K562 (cell line): ENCODE results near the gene FXYD3. TPM values are rescaled to one million over a fixed set of nuclear protein-coding genes. Genes with fewer than 3 reads are reported as not detected.

Experiments used
- ATAC-seq: fragments of 200-7000 bp; cut with Tn5 transposase; 3 replicates; pipeline ENCODE4 v1.9.1; 2020; ENCODE audit warnings: moderate library complexity
- BruUV-seq: library from RNA; stranded (reverse); fragments of 400-500 nt; replicated peaks from 2 replicates; lab custom pipeline; 2021; lab: Mats Ljungman, UMichigan
- CTCF ChIA-PET: fragments of 300-600 bp; formaldehyde crosslinking; extraction: SDS; loops from one replicate; lab custom pipeline; 2021; ENCODE audit warnings: low intra/inter-chr PET ratio; lab: Yijun Ruan, JAX
- POLR2A ChIA-PET: fragments of 300-600, 350-650 bp; sonication (Branson Sonifier 250); formaldehyde crosslinking; extraction: SDS; loops from one replicate; lab custom pipeline; 2021; ENCODE audit warnings: antibody characterized with exemption, inconsistent platforms; lab: Yijun Ruan, JAX
- DNase-seq, 4 experiments: peaks; one replicate each; pipeline versions ENCODE4 v3.0.0 to v3.0.0-alpha.2; 2011 to 2018; ENCODE audit warnings: low spot score in 3 of 4, mixed read lengths in 3 of 4; ENCODE audit errors: extremely low read depth in 1 of 4
- FAIRE-seq: peaks from 2 replicates; lab custom pipeline; 2011; peaks lifted over from hg19 to GRCh38; lab: Jason Lieb, UNC
- H2AFZ ChIP-seq: 2 replicates; pipeline ENCODE4 v1.6.0; 2011; ENCODE audit warnings: low read depth, low read length, control low read depth, inconsistent platforms
- H3K27ac ChIP-seq: fragments of 200-600 bp; 3 replicates; pipeline ENCODE4 v1.8.0; 2011; ENCODE audit warnings: low read depth, mild to moderate bottlenecking, control low read depth, inconsistent platforms, low read length, moderate library complexity, mixed read lengths; ENCODE audit errors: extremely low read depth
- H3K27me3 ChIP-seq, 2 experiments: fragments of 300-600 bp in 1 of 2; 2 replicates in 1 of 2; 3 replicates in 1 of 2; pipeline versions ENCODE4 v1.6.0 to v1.8.0; 2011; ENCODE audit warnings: inconsistent platforms in 2 of 2, low read length in 2 of 2, mild to moderate bottlenecking in 1 of 2, mixed read lengths in 1 of 2, moderate library complexity in 1 of 2; ENCODE audit not compliant: control insufficient read depth in 2 of 2, insufficient read depth in 2 of 2
- H3K36me3 ChIP-seq: fragments of 300-600 bp; 3 replicates; pipeline ENCODE4 v1.8.0; 2011; ENCODE audit warnings: mild to moderate bottlenecking, low read length, inconsistent platforms; ENCODE audit not compliant: control insufficient read depth, insufficient read depth
- H3K4me1 ChIP-seq, 2 experiments: fragments of 200-600 bp in 1 of 2; replicated peaks in 1 of 2; 2 replicates in 1 of 2; 3 replicates in 1 of 2; pipeline versions ENCODE4 v1.5.1 to v1.8.0; 2011; ENCODE audit warnings: inconsistent platforms in 2 of 2, low read length in 2 of 2, mild to moderate bottlenecking in 1 of 2, mixed read lengths in 1 of 2, moderate library complexity in 1 of 2; ENCODE audit not compliant: control insufficient read depth in 2 of 2, insufficient read depth in 2 of 2
- H3K4me2 ChIP-seq: 2 replicates; pipeline ENCODE4 v1.6.1; 2011; ENCODE audit warnings: low read length, control low read depth, inconsistent platforms, mixed read lengths; ENCODE audit not compliant: insufficient read depth
- H3K4me3 ChIP-seq: fragments of 200-600 bp; sonication (generic), shearing (Covaris generic); 2 replicates; pipeline ENCODE4 v1.5.1; 2016; ENCODE audit warnings: control low read depth, inconsistent platforms
- H3K79me2 ChIP-seq: fragments of 200-600 bp; 3 replicates; pipeline ENCODE4 v1.8.0; 2011; ENCODE audit warnings: low read length, inconsistent platforms; ENCODE audit not compliant: control insufficient read depth, insufficient read depth
- H3K9ac ChIP-seq, 2 experiments: 2 replicates each; pipeline versions ENCODE4 v1.6.0 to v1.6.1; 2011; ENCODE audit warnings: low read depth in 2 of 2, low read length in 2 of 2, control low read depth in 1 of 2, inconsistent platforms in 1 of 2, mild to moderate bottlenecking in 1 of 2, mixed read lengths in 1 of 2; ENCODE audit not compliant: insufficient read depth in 1 of 2
- H3K9me1 ChIP-seq: one replicate; pipeline ENCODE4 v1.6.0; 2011; ENCODE audit warnings: inconsistent platforms, mild to moderate bottlenecking, low read length, moderate library complexity; ENCODE audit not compliant: control insufficient read depth, insufficient read depth
- H3K9me3 ChIP-seq: replicated peaks from 2 replicates; pipeline ENCODE4 v1.5.1; 2011; ENCODE audit warnings: low read depth, low read length, inconsistent platforms; ENCODE audit not compliant: control insufficient read depth, insufficient read depth
- H4K20me1 ChIP-seq: replicated peaks from 2 replicates; pipeline ENCODE4 v1.6.1; 2011; ENCODE audit warnings: low read length, inconsistent platforms, mixed read lengths; ENCODE audit not compliant: control insufficient read depth, insufficient read depth
- C11orf30 ChIP-seq: fragments of 450-650 bp; IDR thresholded peaks from 2 replicates; pipeline ENCODE4 v1.6.1; 2016; ENCODE audit warnings: low read depth, mild to moderate bottlenecking
- CHD4 ChIP-seq: fragments of 200-600 bp; sonication (generic); IDR thresholded peaks from 3 replicates; pipeline ENCODE4 v1.6.1; 2012; ENCODE audit warnings: low read depth, mild to moderate bottlenecking, mixed read lengths, low read length, inconsistent platforms; ENCODE audit not compliant: insufficient read depth, insufficient replicate concordance, poor library complexity, severe bottlenecking
- E2F8 ChIP-seq: fragments of 450-650 bp; IDR thresholded peaks from 2 replicates; pipeline ENCODE4 v1.7.1; 2018; ENCODE audit warnings: mild to moderate bottlenecking, low read depth; ENCODE audit not compliant: partially characterized antibody
- HES1 ChIP-seq: fragments of 450-650 bp; IDR thresholded peaks from 2 replicates; pipeline ENCODE4 v1.6.1; 2016; ENCODE audit warnings: low read depth, mild to moderate bottlenecking, moderate library complexity
- HMBOX1 ChIP-seq: sonication (generic); IDR thresholded peaks from 2 replicates; pipeline ENCODE4 v1.6.1; 2016
- KDM1A ChIP-seq, 2 experiments: fragments of 450-650 bp; IDR thresholded peaks; 2 replicates each; pipeline ENCODE4 v1.6.1; 2016; ENCODE audit warnings: mild to moderate bottlenecking in 2 of 2
- KLF1 ChIP-seq: fragments of 450-650 bp; IDR thresholded peaks from 2 replicates; pipeline ENCODE4 v1.6.1; 2016; ENCODE audit warnings: missing genetic modification characterization, missing compliant biosample characterization
- MAFF ChIP-seq: IDR thresholded peaks from 2 replicates; pipeline ENCODE4 v1.6.1; 2012; ENCODE audit warnings: low read length, improper control_type of control experiment
- MAFG ChIP-seq: fragments of 450-650 bp; conservative IDR thresholded peaks from 2 replicates; pipeline ENCODE4 v1.6.1; 2016; ENCODE audit warnings: missing genetic modification characterization, missing compliant biosample characterization
- MTA3 ChIP-seq: fragments of 450-650 bp; formaldehyde crosslinking; IDR thresholded peaks from 2 replicates; pipeline ENCODE4 v1.6.1; 2017; ENCODE audit warnings: mild to moderate bottlenecking, borderline replicate concordance
- PHB2 ChIP-seq: fragments of 450-650 bp; IDR thresholded peaks from 2 replicates; pipeline ENCODE4 v1.6.1; 2017; ENCODE audit warnings: low read depth
- RBM25 ChIP-seq: fragments of 200-400 bp; formaldehyde crosslinking; IDR thresholded peaks from 2 replicates; pipeline ENCODE4 v1.6.1; 2018; ENCODE audit warnings: low read length, low read depth, moderate library complexity; ENCODE audit not compliant: severe bottlenecking
- ZBTB8A ChIP-seq: fragments of 450-650 bp; IDR thresholded peaks from 2 replicates; pipeline ENCODE4 v1.6.1; 2018; ENCODE audit warnings: mild to moderate bottlenecking, moderate library complexity; ENCODE audit not compliant: partially characterized antibody
- WGBS: fragments of 100-300 bp; shearing (Covaris generic); methylation state at CpG from one replicate; pipeline ENCODE4 v1.1.6; 2016; ENCODE audit warnings: low coverage, mixed read lengths; ENCODE audit not compliant: insufficient coverage; ENCODE audit errors: missing lambda C conversion rate; 5-methylcytosine and 5-hydroxymethylcytosine counted together
- in situ Hi-C: fragments of 300-500 bp; cut with MboI; formaldehyde crosslinking; loops from 4 replicates; pipeline ENCODE4 v1.15.0; 2018; ENCODE audit warnings: inconsistent platforms, mixed read lengths
- intact Hi-C: fragments of 100-400 bp; cut with micrococcal nuclease; formaldehyde crosslinking; loops from 2 replicates; pipeline ENCODE4 v1.14.2; 2022
- polyA plus RNA-seq, 8 experiments: library from polyadenylated mRNA; depleted of rRNA in 4 of 8; stranded (reverse) in 5 of 8; unstranded in 3 of 8; fragments of >200 nt; fragmentation: Nextera tagmentation in 2 of 8; fragmentation: Illumina TruSeq in 1 of 8; extraction: Ambion mirVana in 2 of 8; extraction: Trizol in 1 of 8; gene quantifications; 2 replicates each; pipeline versions ENCODE4 v1.2.1 to v1.2.3, GENCODE V29; 2011 to 2014; ENCODE audit warnings: inconsistent platforms in 1 of 8, missing spikeins in 1 of 8
- total RNA-seq, 7 experiments: library from RNA; depleted of rRNA in 6 of 7; stranded (reverse); fragments of >200 nt in 6 of 7; fragmentation: Illumina TruSeq in 2 of 7; extraction: Trizol in 2 of 7; gene quantifications; 2 replicates each; pipeline versions ENCODE4 v1.2.1 to v1.2.3, GENCODE V29; 2011 to 2021; ENCODE audit warnings: low replicate concordance in 1 of 7

Gene FXYD3
- total and polyA plus RNA-seq, 9 of the 15 experiments (the other 6 are each of a cell fraction or from before 2014, with no cell fraction given): 0.24 TPM; not detected in 8

- H3K79me2 ChIP-seq: peaks cover 45% of the 10 kb centered on the region
- peak overlapping the region; percentile 27; the same call in 2 of the 3 replicates for H3K27ac ChIP-seq
- WGBS: 71% methylated on average over 6 of the region's 6 CpGs
- H3K4me3 ChIP-seq: no peak overlapping the region
- DNase-seq (no peak), ATAC-seq (no peak), FAIRE-seq (no peak)
- no peak overlapping the region for H2AFZ ChIP-seq
- H3K36me3 ChIP-seq: peaks cover 100% of the 10 kb centered on the region
- H3K9me3 ChIP-seq: no peaks in the 10 kb centered on the region
- H3K27me3 ChIP-seq: no peaks in the 10 kb centered on the region; a peak in 1 of 5 replicates
- ChIA-PET CTCF (no interaction called here), POLR2A (interaction anchor here (0.7 to 1.4 kb wide), 8 partner anchors 9 to 370 kb away, joined by 3 to 5 read pairs (median 3); partner anchors contain the start of gene FXYD5)
- H4K20me1 ChIP-seq: no peaks in the 10 kb centered on the region
- H3K4me1 ChIP-seq: peaks cover 46 to 62% of the 10 kb centered on the region in 2 experiments
- in situ Hi-C loops: no loop called here
- no TSS peak for BruUV-seq
- peak overlapping the region; percentile 1; the same call in 1 of the 2 replicates for H3K4me2 ChIP-seq
- H3K9ac ChIP-seq: peak overlapping the region in 1 of 2 experiments; percentile 74; a peak in 1 of 4 replicates
- H3K9me1 ChIP-seq: no peaks in the 10 kb centered on the region
- intact Hi-C loops: no loop called here
- TF ChIP-seq RBM25 (peak; percentile 80), MAFG (tag) (peak; percentile 44; the same call in 1 of the 2 replicates), HES1 (no peak), KLF1 (tag) (no peak), MTA3 (no peak), HMBOX1 (no peak), E2F8 (no peak), CHD4 (no peak), PHB2 (no peak), ZBTB8A (no peak), KDM1A (IDR thresholded peaks at IDR 0.05) (peak in 1 of 2 experiments; percentile 45; a peak in 1 of 4 replicates), MAFF (peak; percentile 27; the same call in 1 of the 2 replicates), C11orf30 (peak; percentile 66)
Measured at GRCh38 chr19:35162471-35163326, 47.1 kb downstream of the FXYD3 start.
